C4-2B (cell line): ENCODE data around the gene SERTAD4.

Experiments
- H3K27ac ChIP-seq: fragments of 450-650 bp; 2 replicates; pipeline ENCODE4 v1.5.1; 2017
- ZFX ChIP-seq: fragments of 450-650 bp; IDR thresholded peaks from 2 replicates; pipeline ENCODE4 v1.6.1; 2017
- TF ChIP-seq, protein P1 (sequence below): fragments of 450-650 bp; conservative IDR thresholded peaks from 2 replicates; pipeline ENCODE4 v1.5.1; 2017; ENCODE audit warnings: mild to moderate bottlenecking

The SERTAD4 gene

DNA sequence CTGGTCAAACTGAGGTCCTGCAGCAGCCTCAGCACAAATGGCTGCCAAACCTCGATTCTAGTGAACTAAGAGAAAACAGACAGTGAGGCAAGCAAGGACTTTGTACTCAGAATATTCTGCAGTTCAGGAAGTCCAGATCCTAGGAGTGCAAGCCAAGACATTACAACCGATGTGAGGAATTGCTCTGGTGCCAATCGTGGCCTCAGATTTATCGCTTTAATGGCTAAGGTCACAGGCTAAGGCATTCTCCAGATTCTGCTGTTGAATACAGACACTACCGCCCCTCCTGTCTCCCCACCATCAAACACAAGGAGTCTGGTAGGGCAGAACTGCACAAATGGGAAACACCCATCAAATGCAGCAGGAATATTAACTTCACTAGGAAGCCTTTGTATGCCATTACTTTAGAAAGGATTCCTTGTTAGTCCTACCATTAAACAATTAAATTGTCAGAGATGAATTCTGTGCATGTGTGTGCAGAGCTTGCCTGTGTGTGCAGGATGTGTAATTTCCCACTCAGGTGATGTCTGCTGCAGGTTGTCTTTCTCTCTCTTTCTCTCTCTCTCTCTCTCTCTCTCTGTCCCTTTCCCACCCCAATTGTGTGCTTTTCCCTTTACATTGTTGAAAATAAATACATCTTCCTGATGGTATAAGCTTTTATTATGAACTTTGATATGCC is 9.2 kb upstream of the SERTAD4 start:
- TF ChIP-seq, protein P1, sequence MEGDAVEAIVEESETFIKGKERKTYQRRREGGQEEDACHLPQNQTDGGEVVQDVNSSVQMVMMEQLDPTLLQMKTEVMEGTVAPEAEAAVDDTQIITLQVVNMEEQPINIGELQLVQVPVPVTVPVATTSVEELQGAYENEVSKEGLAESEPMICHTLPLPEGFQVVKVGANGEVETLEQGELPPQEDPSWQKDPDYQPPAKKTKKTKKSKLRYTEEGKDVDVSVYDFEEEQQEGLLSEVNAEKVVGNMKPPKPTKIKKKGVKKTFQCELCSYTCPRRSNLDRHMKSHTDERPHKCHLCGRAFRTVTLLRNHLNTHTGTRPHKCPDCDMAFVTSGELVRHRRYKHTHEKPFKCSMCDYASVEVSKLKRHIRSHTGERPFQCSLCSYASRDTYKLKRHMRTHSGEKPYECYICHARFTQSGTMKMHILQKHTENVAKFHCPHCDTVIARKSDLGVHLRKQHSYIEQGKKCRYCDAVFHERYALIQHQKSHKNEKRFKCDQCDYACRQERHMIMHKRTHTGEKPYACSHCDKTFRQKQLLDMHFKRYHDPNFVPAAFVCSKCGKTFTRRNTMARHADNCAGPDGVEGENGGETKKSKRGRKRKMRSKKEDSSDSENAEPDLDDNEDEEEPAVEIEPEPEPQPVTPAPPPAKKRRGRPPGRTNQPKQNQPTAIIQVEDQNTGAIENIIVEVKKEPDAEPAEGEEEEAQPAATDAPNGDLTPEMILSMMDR: no peak
- no peak for TF ChIP-seq ZFX

DNA sequence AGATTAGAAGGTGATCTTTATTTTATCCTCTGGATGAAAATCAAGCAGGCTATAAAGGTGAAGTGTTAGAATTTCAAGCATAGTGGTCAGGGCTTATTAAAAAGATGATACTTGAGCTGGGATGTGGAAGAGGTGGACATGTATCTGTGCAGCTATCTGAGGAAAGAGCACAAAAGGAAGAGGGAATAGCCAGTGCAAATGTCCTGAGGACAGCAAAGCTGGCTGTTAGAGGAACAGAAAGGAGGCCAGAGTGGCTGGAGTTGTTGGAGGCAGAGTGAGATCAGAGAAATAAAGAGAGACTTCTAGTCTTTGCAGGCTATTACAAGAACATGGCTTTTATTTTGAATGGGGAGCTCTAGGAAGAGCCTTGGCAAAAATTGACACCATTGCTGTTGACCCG is 4.4 kb upstream of the SERTAD4 start:
- TF ChIP-seq, protein P1: no peak

More for the DNA sequence above, 9.2 kb upstream of the SERTAD4 start:
- no peak overlapping the region for H3K27ac ChIP-seq

DNA sequence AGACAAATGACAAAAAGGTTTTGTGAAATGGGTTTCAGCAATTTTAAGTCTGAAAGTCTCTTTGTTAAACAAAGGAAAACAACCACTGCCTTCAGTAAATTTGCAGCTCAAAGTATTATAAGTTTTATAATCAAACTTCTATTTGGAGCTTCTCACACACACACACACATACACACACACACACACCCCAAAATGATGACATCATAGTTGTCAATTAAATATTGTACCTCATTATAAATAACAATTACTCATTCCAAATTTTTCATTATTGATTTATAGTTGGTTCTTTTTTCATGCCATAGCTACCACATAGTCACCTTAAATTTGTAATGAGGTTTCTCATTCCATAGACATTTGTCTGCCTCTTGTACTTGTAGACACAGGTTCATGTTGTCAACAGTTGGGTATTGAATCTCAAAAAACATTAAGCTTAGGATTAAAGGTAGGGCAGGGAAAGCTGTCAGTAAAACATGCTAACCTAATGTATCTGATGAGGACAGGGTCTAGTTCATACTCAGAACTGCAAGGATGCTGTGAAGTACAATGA is 2.4 kb upstream of the SERTAD4 start:
- no peak overlapping the region for H3K27ac ChIP-seq
- TF ChIP-seq, protein P1: no peak
- no peak for TF ChIP-seq ZFX

More for the DNA sequence above, 4.4 kb upstream of the SERTAD4 start:
- no peak overlapping the region for H3K27ac ChIP-seq

- TF ChIP-seq, protein P1: no peak
- TF ChIP-seq ZFX: no peak
- H3K27ac ChIP-seq: no peak overlapping the region; the same call in 1 of the 2 replicates
These were observed 618 bp upstream of the SERTAD4 start for GRCh38 chr1:210231846-210232510.

DNA sequence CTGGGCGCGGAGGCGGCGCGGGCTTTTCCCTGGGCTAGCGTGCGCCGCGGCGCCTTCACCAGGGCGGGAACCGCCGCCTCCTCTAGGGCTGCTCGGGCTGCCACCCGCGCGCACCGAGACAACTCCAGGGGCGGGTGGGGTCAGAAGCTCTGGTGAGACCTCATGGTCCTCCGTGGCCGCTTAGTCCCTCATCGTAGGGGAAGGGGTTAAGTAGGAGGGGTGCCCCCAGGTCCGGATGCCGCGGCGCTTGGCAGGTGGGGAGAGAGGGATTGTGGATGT is 559 bp downstream of the SERTAD4 start:
- peak overlapping the region; percentile 44; the same call in 1 of the 2 replicates for H3K27ac ChIP-seq
- TF ChIP-seq, protein P1: no peak
- no peak for TF ChIP-seq ZFX

DNA sequence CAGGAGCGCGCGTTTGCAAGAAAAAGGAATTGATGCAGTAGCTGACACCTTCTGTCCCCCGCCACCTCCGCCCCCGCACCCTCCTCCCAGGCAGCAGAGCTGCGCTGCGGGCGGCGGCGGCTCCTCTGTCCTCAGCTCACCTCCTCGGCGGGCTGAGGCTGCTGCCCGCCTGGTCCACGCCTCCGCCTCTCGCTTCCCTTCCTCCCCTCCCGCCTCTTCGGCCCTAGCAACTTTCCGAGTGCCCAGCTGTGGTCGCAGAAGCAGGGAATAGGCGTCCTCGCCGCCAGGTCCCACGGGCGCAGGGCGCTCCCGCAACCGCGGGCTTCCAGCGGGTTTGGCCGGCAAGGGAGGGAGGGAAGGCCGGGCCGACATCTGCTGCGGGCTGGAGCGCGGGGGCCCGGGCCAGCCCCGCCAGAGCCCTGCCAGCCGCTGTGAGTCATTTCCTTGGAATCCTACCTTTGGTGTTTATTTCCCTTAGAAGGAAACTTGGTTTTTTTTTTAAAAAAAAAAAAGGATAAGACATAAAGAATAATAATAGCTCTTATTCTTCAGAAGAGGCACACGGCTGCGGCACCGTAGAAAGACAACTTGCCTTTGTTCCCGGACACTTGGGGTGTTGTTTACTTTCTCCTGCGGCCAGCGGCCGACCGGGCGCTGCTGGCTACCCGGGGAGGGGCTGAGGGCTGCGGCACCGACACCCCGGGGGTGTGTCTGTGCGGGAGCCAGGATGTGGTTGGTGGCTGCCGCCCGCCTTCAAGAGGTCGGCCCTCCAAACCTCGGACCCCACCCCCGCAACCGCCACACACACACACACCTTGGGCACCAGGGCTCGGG is 1.1 kb downstream of the SERTAD4 start:
- H3K27ac ChIP-seq: no peak overlapping the region; the same call in 1 of the 2 replicates
- TF ChIP-seq ZFX: no peak
- TF ChIP-seq, protein P1: no peak
